H54 (cell line): ENCODE data around the gene AHNAK2.
A peak's percentile ranks its signal among the peaks of the same experiment; 100 is the strongest.

Experiments used
- DNase-seq: peaks from one replicate; pipeline ENCODE4 v3.0.0; 2011; ENCODE audit warnings: low spot score, mixed read lengths; ENCODE audit not compliant: insufficient read length
- FAIRE-seq: peaks from 3 replicates; lab custom pipeline; 2011; peaks lifted over from hg19 to GRCh38; lab: Jason Lieb, UNC
- POLR2A ChIP-seq: IDR thresholded peaks from 2 replicates; pipeline ENCODE4 v1.6.1; 2011; ENCODE audit warnings: low read depth, mild to moderate bottlenecking, low read length

AHNAK2 gene

DNA sequence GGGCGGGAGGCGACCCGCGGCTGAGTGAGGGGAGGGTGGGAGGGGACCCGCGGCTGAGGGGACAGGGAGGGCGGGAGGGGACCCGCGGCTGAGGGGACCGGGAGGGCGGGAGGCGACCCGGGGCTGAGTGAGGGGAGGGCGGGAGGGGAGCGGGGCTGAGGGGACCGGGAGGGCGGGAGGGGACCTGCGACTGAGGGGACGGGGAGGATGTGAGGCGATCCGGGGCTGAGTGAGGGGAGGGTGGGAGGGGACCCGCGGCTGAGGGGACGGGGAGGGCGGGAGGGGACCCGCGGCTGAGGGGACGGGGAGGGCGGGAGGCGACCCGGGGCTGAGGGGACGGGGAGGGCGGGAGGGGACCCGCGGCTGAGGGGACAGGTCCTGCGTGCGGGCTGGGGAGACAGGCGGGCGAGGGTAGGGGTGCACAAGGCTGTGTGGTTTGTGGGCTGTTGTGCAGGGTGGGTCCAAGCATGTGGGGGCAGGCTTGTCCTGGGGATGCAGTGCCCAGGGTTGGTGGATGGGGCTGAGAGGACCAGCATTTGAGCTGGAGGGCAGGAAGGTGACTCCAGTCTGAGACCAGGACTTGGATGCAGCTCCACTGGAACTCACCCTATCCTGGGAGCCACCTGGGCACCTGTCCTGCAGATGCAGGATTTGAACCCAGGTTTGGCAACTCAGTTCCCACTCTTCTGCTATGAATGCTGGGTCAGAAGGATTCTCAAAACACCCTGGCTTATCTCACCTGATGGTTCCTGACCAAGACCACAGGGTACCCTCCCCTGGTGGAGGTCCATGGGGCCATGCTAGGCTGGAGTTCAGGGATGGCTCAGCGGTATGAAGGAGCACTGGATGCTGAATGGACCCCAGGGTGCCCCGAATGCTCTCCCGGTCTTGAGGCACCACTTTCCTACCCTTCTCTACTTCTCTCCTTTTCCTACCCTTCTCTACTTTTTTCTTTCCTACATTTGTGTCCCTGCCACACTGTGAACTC is 44.1 kb downstream of the AHNAK2 start:
- DNase-seq (no peak), FAIRE-seq (no peak)
- no peak for TF ChIP-seq POLR2A

GRCh38 chr14:104932676-104933631 is 45.2 kb downstream of the AHNAK2 start:
- FAIRE-seq (no peak), DNase-seq (peak; percentile 95)
- TF ChIP-seq POLR2A: no peak

GRCh38 chr14:104931771-104932675 is 46.2 kb downstream of the AHNAK2 start:
- FAIRE-seq (no peak), DNase-seq (no peak)
- TF ChIP-seq POLR2A: no peak

DNA sequence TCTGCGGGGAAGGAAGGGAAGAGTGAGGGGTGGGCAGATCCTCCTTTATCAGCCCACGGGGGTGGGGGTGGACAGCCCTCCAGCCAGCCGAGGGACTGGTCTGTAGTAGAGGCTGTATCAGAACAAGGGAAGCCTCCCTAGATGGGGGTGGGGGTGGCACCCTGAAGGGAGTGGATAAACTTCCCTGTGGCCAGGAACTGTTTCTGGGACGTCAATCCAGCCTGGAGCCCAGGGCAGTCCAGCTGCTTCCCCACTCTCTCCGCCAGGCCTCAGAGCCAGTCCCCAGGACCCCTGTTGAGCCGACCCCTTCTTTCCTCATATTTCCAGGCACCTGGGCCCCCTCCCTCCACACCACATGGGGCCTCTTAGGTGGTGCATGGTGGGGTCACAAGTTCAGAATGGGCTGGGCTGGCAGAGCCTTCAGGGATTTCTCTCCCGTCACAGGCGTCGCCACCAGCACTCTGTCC is 46.8 kb downstream of the AHNAK2 start:
- no peak for TF ChIP-seq POLR2A
- FAIRE-seq (no peak), DNase-seq (no peak)

GRCh38 chr14:104930526-104931303 is 47.5 kb downstream of the AHNAK2 start:
- FAIRE-seq: no peak
- DNase-seq: peak; percentile 65
- no peak for TF ChIP-seq POLR2A

GRCh38 chr14:104929268-104930230 is 48.6 kb downstream of the AHNAK2 start:
- TF ChIP-seq POLR2A: no peak
- DNase-seq (no peak), FAIRE-seq (no peak)

- DNase-seq (no peak), FAIRE-seq (no peak)
- no peak for TF ChIP-seq POLR2A
These were observed 49.6 kb downstream of the AHNAK2 start for GRCh38 chr14:104928391-104929133.

GRCh38 chr14:104927901-104928300 is 50.3 kb downstream of the AHNAK2 start:
- no peak for FAIRE-seq
- DNase-seq: no peak
- TF ChIP-seq POLR2A: no peak

- FAIRE-seq (no peak), DNase-seq (no peak)
- TF ChIP-seq POLR2A: no peak
These were observed 50.8 kb downstream of the AHNAK2 start for GRCh38 chr14:104927432-104927816.

- no peak for TF ChIP-seq POLR2A
- DNase-seq (no peak), FAIRE-seq (no peak)
These were observed 51.3 kb downstream of the AHNAK2 start for GRCh38 chr14:104926619-104927431.
